ENCODE measurements around the gene CDC42. TPM values are rescaled to one million over a fixed set of nuclear protein-coding genes. Genes with fewer than 3 reads are reported as not detected.
"Not testable (repeated sequence)": the region's sequence is repeated elsewhere in the genome, so short reads cannot be mapped to it uniquely, and the experiment has no call there.

Gene CDC42
- total RNA-seq, 2 experiments from 2014 or later: 310 to 314 TPM

GRCh38 chr1:22021061-22021460, 31.4 kb upstream of the CDC42 start:
- no peaks in the 10 kb centered on the region for H3K9me3 Mint-ChIP-seq
- POLR2A ChIA-PET: interaction anchor here (0.6 to 1.4 kb wide), 3 partner anchors 31 to 366 kb away, joined by 3 to 4 read pairs (median 3); partner anchors contain the start of gene CDC42
- H3K36me3 Mint-ChIP-seq: peaks cover 4% of the 10 kb centered on the region
- no peak overlapping the region for H3K27ac Mint-ChIP-seq
- no peak for DNase-seq
- intact Hi-C loops (cut with micrococcal nuclease): loop anchor here (10.0 kb wide), 1 partner anchor 726 kb away; the partner anchor contains the start of gene ECE1
- peaks cover 37% of the 10 kb centered on the region for H3K4me1 Mint-ChIP-seq (ENCODE audit: low read depth)
- no peaks in the 10 kb centered on the region for H3K27me3 Mint-ChIP-seq
- CTCF ChIA-PET: interaction anchor here (1.0 to 4.9 kb wide), 3 partner anchors 10 to 32 kb away, joined by 4 to 62 read pairs (median 4); partner anchors contain the start of gene CDC42
- no peak overlapping the region for H3K4me3 Mint-ChIP-seq

- H3K27ac Mint-ChIP-seq: peak overlapping the region; percentile 99
- peaks cover 10% of the 10 kb centered on the region for H3K36me3 Mint-ChIP-seq
- POLR2A ChIA-PET: interaction anchor here (0.9 to 2.7 kb wide), 10 partner anchors 9 to 242 kb away, joined by 3 to 78 read pairs (median 4); partner anchors contain the start of genes CDC42 and USP48
- no peaks in the 10 kb centered on the region for H3K9me3 Mint-ChIP-seq
- peaks cover 41% of the 10 kb centered on the region for H3K4me1 Mint-ChIP-seq (ENCODE audit: low read depth)
- peak overlapping the region; percentile 95 for H3K4me3 Mint-ChIP-seq
- peak; percentile 86 for DNase-seq
- no peaks in the 10 kb centered on the region for H3K27me3 Mint-ChIP-seq
- CTCF ChIA-PET: interaction anchor here (0.7 to 4.9 kb wide), 14 partner anchors 8 to 243 kb away, joined by 3 to 62 read pairs (median 4); partner anchors contain the start of gene CDC42
- intact Hi-C loops (cut with micrococcal nuclease): loop anchor here (1.0 to 10.0 kb wide), 8 partner anchors 16 to 730 kb away; partner anchors contain the start of genes ECE1, USP48 and ZBTB40
Measured at GRCh38 chr1:22024485-22025367, 27.8 kb upstream of the CDC42 start.

- intact Hi-C loops (cut with micrococcal nuclease): loop anchor here (1.0 to 10.0 kb wide), 7 partner anchors 15 to 731 kb away; partner anchors contain the start of genes ECE1, USP48 and ZBTB40
- ChIA-PET POLR2A (interaction anchor here (0.9 to 2.7 kb wide), 10 partner anchors 10 to 243 kb away, joined by 3 to 78 read pairs (median 4); partner anchors contain the start of genes CDC42 and USP48), CTCF (interaction anchor here (0.6 to 4.9 kb wide), 9 partner anchors 7 to 81 kb away, joined by 3 to 62 read pairs (median 5); partner anchors contain the start of gene CDC42)
- peak overlapping the region; percentile 95 for H3K4me3 Mint-ChIP-seq
- peak overlapping the region; percentile 99 for H3K27ac Mint-ChIP-seq
- peaks cover 10% of the 10 kb centered on the region for H3K36me3 Mint-ChIP-seq
- peaks cover 43% of the 10 kb centered on the region for H3K4me1 Mint-ChIP-seq (ENCODE audit: low read depth)
- peak; percentile 92 for DNase-seq
- H3K27me3 Mint-ChIP-seq: no peaks in the 10 kb centered on the region
- no peaks in the 10 kb centered on the region for H3K9me3 Mint-ChIP-seq
Measured at GRCh38 chr1:22025368-22026155, 26.9 kb upstream of the CDC42 start.

- intact Hi-C loops (cut with micrococcal nuclease): loop anchor here (10.0 kb wide), 1 partner anchor 732 kb away; the partner anchor contains the start of gene ECE1
Measured at GRCh38 chr1:22026924-22027289, 25.6 kb upstream of the CDC42 start.

GRCh38 chr1:22030057-22030456, 22.5 kb upstream of the CDC42 start:
- H3K36me3 Mint-ChIP-seq: peaks cover 14% of the 10 kb centered on the region
- no peaks in the 10 kb centered on the region for H3K9me3 Mint-ChIP-seq
- no peak for DNase-seq
- H3K27ac Mint-ChIP-seq: no peak overlapping the region
- ChIA-PET POLR2A (no interaction called here), CTCF (no interaction called here)
- no peak overlapping the region for H3K4me3 Mint-ChIP-seq
- intact Hi-C loops (cut with micrococcal nuclease): no loop called here
- H3K4me1 Mint-ChIP-seq (ENCODE audit: low read depth): peaks cover 35% of the 10 kb centered on the region
- no peaks in the 10 kb centered on the region for H3K27me3 Mint-ChIP-seq

More at GRCh38 chr1:22026924-22027289, 25.6 kb upstream of the CDC42 start:
- Mint-ChIP-seq H3K4me1 (ENCODE audit: low read depth) (peaks cover 50% of the 10 kb centered on the region), H3K4me3 (peak overlapping the region; percentile 95), H3K27ac (peak overlapping the region; percentile 99), H3K27me3 (no peaks in the 10 kb centered on the region), H3K36me3 (peaks cover 14% of the 10 kb centered on the region), H3K9me3 (no peaks in the 10 kb centered on the region)
- ChIA-PET CTCF (interaction anchor here (1.7 to 2.6 kb wide), 2 partner anchors 13 to 26 kb away, joined by 4 to 15 read pairs; partner anchors contain the start of gene CDC42), POLR2A (interaction anchor here (0.6 to 2.6 kb wide), 5 partner anchors 13 to 29 kb away, joined by 3 to 8 read pairs (median 3); partner anchors contain the start of gene CDC42)
- no peak for DNase-seq

GRCh38 chr1:22030473-22030872, 22.0 kb upstream of the CDC42 start:
- intact Hi-C loops (cut with micrococcal nuclease): no loop called here
- Mint-ChIP-seq H3K9me3 (no peaks in the 10 kb centered on the region), H3K27ac (no peak overlapping the region), H3K36me3 (peaks cover 14% of the 10 kb centered on the region), H3K27me3 (no peaks in the 10 kb centered on the region), H3K4me3 (no peak overlapping the region), H3K4me1 (ENCODE audit: low read depth) (peaks cover 35% of the 10 kb centered on the region)
- POLR2A ChIA-PET: interaction anchor here (0.9 to 1.6 kb wide), 3 partner anchors 10 to 63 kb away, joined by 3 to 9 read pairs (median 5); partner anchors contain the start of gene CDC42
- DNase-seq: no peak
- CTCF ChIA-PET: interaction anchor here (0.7 to 1.5 kb wide), 2 partner anchors 8 to 9 kb away, joined by 3 to 6 read pairs; no protein-coding TSS in a partner anchor

GRCh38 chr1:22031214-22031962, 21.1 kb upstream of the CDC42 start:
- Mint-ChIP-seq H3K4me1 (ENCODE audit: low read depth) (peaks cover 29% of the 10 kb centered on the region), H3K9me3 (no peaks in the 10 kb centered on the region), H3K36me3 (peaks cover 10% of the 10 kb centered on the region), H3K4me3 (peak overlapping the region; percentile 2), H3K27me3 (no peaks in the 10 kb centered on the region), H3K27ac (peak overlapping the region; percentile 72)
- POLR2A ChIA-PET: interaction anchor here (0.9 to 1.6 kb wide), 3 partner anchors 9 to 62 kb away, joined by 3 to 9 read pairs (median 5); partner anchors contain the start of gene CDC42
- CTCF ChIA-PET: interaction anchor here (0.7 to 1.5 kb wide), 4 partner anchors 8 to 10 kb away, joined by 3 to 6 read pairs (median 4); no protein-coding TSS in a partner anchor
- intact Hi-C loops (cut with micrococcal nuclease): no loop called here
- peak; percentile 67 for DNase-seq

- H3K4me3 Mint-ChIP-seq; intact Hi-C loops (cut with micrococcal nuclease); DNase-seq; H3K9me3 Mint-ChIP-seq; H3K27me3 Mint-ChIP-seq; CTCF ChIA-PET; H3K36me3 Mint-ChIP-seq: not testable (repeated sequence)
- Mint-ChIP-seq H3K27ac (peak overlapping the region; percentile 23), H3K4me1 (ENCODE audit: low read depth) (peaks cover 35% of the 10 kb centered on the region)
- POLR2A ChIA-PET: interaction anchor here (0.7 kb wide), 1 partner anchor 10 kb away, joined by 3 read pairs; no protein-coding TSS in a partner anchor
Measured at GRCh38 chr1:22034834-22035233, 17.7 kb upstream of the CDC42 start.

GRCh38 chr1:22037520-22037919, 15.0 kb upstream of the CDC42 start:
- H3K27me3 Mint-ChIP-seq: no peaks in the 10 kb centered on the region
- intact Hi-C loops (cut with micrococcal nuclease): no loop called here
- peak overlapping the region; percentile 89 for H3K27ac Mint-ChIP-seq
- ChIA-PET POLR2A (interaction anchor here (1.4 to 3.8 kb wide), 3 partner anchors 9 to 16 kb away, joined by 4 to 63 read pairs (median 58); partner anchors contain the start of gene CDC42), CTCF (interaction anchor here (1.0 to 3.5 kb wide), 4 partner anchors 10 to 68 kb away, joined by 3 to 36 read pairs (median 4); partner anchors contain the start of gene CDC42)
- no peak for DNase-seq
- H3K4me3 Mint-ChIP-seq: no peak overlapping the region
- peaks cover 39% of the 10 kb centered on the region for H3K4me1 Mint-ChIP-seq (ENCODE audit: low read depth)
- H3K36me3 Mint-ChIP-seq: no peaks in the 10 kb centered on the region
- H3K9me3 Mint-ChIP-seq: no peaks in the 10 kb centered on the region

GRCh38 chr1:22038036-22038435, 14.5 kb upstream of the CDC42 start:
- peak overlapping the region; percentile 89 for H3K27ac Mint-ChIP-seq
- no peak for DNase-seq
- no peaks in the 10 kb centered on the region for H3K36me3 Mint-ChIP-seq
- intact Hi-C loops (cut with micrococcal nuclease): no loop called here
- H3K27me3 Mint-ChIP-seq: no peaks in the 10 kb centered on the region
- H3K4me1 Mint-ChIP-seq (ENCODE audit: low read depth): peaks cover 43% of the 10 kb centered on the region
- no peak overlapping the region for H3K4me3 Mint-ChIP-seq
- ChIA-PET POLR2A (interaction anchor here (1.4 to 3.8 kb wide), 4 partner anchors 9 to 16 kb away, joined by 4 to 63 read pairs (median 34); partner anchors contain the start of gene CDC42), CTCF (interaction anchor here (1.0 to 3.5 kb wide), 5 partner anchors 10 to 68 kb away, joined by 3 to 36 read pairs (median 5); partner anchors contain the start of gene CDC42)
- H3K9me3 Mint-ChIP-seq: no peaks in the 10 kb centered on the region
